Measurements from ENCODE around the gene DHTKD1. TPM values are rescaled to one million over a fixed set of nuclear protein-coding genes. Genes with fewer than 3 reads are reported as not detected.

The DHTKD1 gene
- total RNA-seq, 1 experiment from 2014 or later = 20.6 TPM

DNA sequence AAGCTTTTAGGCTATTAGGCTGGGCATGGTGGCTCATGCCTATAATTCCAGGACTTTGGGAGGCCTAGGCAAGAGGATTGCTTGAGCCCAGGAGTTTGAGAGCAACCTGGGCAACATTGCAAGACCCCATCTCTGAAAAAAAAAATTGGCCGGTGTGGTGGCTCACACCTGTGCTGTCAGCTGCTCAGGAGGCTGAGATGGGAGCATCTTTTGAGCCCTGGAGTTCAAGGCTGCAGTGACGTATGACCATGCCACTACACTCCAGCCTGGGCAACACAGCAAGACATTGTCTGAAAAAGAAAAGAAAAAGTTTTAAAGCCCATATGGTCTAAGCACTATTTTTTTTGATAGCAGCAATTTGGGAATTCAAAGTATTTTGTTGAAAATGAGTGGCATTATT lies 44.9 kb downstream of the DHTKD1 start:
- RAD21 ChIA-PET (ENCODE audit: low non-redundant PET in 1 of 2, low total read pairs in 2 of 2, uncharacterized antibody in 2 of 2, unreplicated experiment in 2 of 2) = no interaction called here
- no peak for ATAC-seq

More for the DNA sequence above, 44.9 kb downstream of the DHTKD1 start:
- no peaks in the 10 kb centered on the region for H3K27me3 ChIP-seq (ENCODE audit: insufficient read depth, low read length)
- no peaks in the 10 kb centered on the region for H3K9me3 ChIP-seq (ENCODE audit: control insufficient read depth in 1 of 2, insufficient read depth in 1 of 2, low read depth in 1 of 2, low read length in 2 of 2)
- no peak overlapping the region for H3K9ac ChIP-seq (ENCODE audit: low read length)
- H4K20me1 ChIP-seq (ENCODE audit: insufficient read depth) = no peaks in the 10 kb centered on the region
- TF ChIP-seq CBX3 (IDR thresholded peaks at IDR 0.05; ENCODE audit: low read depth) (no peak), EZH2 (IDR thresholded peaks at IDR 0.05) (no peak), FOSL1 (IDR thresholded peaks at IDR 0.05; ENCODE audit: low read depth) (no peak), JUND (IDR thresholded peaks at IDR 0.05) (no peak), YY1 (IDR thresholded peaks at IDR 0.05; ENCODE audit: extremely low read depth, insufficient replicate concordance, low read depth, low read length) (no peak), MAX (IDR thresholded peaks at IDR 0.05) (no peak), POLR2A (IDR thresholded peaks at IDR 0.05; ENCODE audit: borderline replicate concordance, extremely low read depth, insufficient read depth, insufficient read length) (no peak), ELF1 (IDR thresholded peaks at IDR 0.05; ENCODE audit: borderline replicate concordance, low read depth) (no peak), SRF (IDR thresholded peaks at IDR 0.05; ENCODE audit: low read depth) (no peak), POLR2AphosphoS5 (IDR thresholded peaks at IDR 0.05; ENCODE audit: low read depth, low read length) (no peak), EGR1 (IDR thresholded peaks at IDR 0.05; ENCODE audit: low read depth) (no peak), SP1 (IDR thresholded peaks at IDR 0.05; ENCODE audit: low read depth) (no peak), TCF7L2 (IDR thresholded peaks at IDR 0.05; ENCODE audit: borderline replicate concordance, extremely low read depth, insufficient read depth, insufficient read length) (no peak), SIN3A (IDR thresholded peaks at IDR 0.05; ENCODE audit: low read depth) (no peak), EZH2phosphoT487 (IDR thresholded peaks at IDR 0.05; ENCODE audit: borderline replicate concordance) (no peak), CTCF (IDR thresholded peaks at IDR 0.05 in 2 of 3, conservative IDR thresholded peaks at IDR 0.05 in 1 of 3; ENCODE audit: borderline replicate concordance in 1 of 3, insufficient read depth in 1 of 3, low read depth in 2 of 3, low read length in 2 of 3) (no peak)
- TF ChIP-seq, protein P1, sequence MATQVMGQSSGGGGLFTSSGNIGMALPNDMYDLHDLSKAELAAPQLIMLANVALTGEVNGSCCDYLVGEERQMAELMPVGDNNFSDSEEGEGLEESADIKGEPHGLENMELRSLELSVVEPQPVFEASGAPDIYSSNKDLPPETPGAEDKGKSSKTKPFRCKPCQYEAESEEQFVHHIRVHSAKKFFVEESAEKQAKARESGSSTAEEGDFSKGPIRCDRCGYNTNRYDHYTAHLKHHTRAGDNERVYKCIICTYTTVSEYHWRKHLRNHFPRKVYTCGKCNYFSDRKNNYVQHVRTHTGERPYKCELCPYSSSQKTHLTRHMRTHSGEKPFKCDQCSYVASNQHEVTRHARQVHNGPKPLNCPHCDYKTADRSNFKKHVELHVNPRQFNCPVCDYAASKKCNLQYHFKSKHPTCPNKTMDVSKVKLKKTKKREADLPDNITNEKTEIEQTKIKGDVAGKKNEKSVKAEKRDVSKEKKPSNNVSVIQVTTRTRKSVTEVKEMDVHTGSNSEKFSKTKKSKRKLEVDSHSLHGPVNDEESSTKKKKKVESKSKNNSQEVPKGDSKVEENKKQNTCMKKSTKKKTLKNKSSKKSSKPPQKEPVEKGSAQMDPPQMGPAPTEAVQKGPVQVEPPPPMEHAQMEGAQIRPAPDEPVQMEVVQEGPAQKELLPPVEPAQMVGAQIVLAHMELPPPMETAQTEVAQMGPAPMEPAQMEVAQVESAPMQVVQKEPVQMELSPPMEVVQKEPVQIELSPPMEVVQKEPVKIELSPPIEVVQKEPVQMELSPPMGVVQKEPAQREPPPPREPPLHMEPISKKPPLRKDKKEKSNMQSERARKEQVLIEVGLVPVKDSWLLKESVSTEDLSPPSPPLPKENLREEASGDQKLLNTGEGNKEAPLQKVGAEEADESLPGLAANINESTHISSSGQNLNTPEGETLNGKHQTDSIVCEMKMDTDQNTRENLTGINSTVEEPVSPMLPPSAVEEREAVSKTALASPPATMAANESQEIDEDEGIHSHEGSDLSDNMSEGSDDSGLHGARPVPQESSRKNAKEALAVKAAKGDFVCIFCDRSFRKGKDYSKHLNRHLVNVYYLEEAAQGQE (IDR thresholded peaks at IDR 0.05; ENCODE audit: low read depth) = no peak
- no peak overlapping the region for H3K4me2 ChIP-seq (ENCODE audit: low read length)
- H3K4me1 ChIP-seq (ENCODE audit: control insufficient read depth in 1 of 2, insufficient read depth in 2 of 2, low read length in 2 of 2) = peaks cover 0 to 5% of the 10 kb centered on the region in 2 experiments; a peak in 1 of 4 replicates
- peaks cover 0 to 2% of the 10 kb centered on the region in 2 experiments; a peak in 2 of 4 replicates for H3K36me3 ChIP-seq (ENCODE audit: control insufficient read depth in 1 of 2, insufficient read depth in 2 of 2, low read length in 2 of 2)
- H2AFZ ChIP-seq (ENCODE audit: low read depth, low read length, poor library complexity, severe bottlenecking) = no peak overlapping the region
- H3K9me2 ChIP-seq (ENCODE audit: insufficient read depth) = no peaks in the 10 kb centered on the region
- no peak overlapping the region for H3K4me3 ChIP-seq (replicated peaks in 1 of 2; ENCODE audit: low read depth in 1 of 2, low read length in 2 of 2)
- H3K27ac ChIP-seq (ENCODE audit: low read depth, low read length) = no peak overlapping the region
- no peaks in the 10 kb centered on the region for H3K79me2 ChIP-seq (ENCODE audit: insufficient read depth, low read length)
- BruUV-seq (replicated peaks) = no TSS peak
- ChIA-PET POLR2A (no interaction called here), CTCF (no interaction called here)
- intact Hi-C loops (cut with micrococcal nuclease) = no loop called here
- no peak for DNase-seq (ENCODE audit: low read depth, low spot score)

Data from HCT116 (cell line).